ENCODE results near the gene SLC12A7. TPM values are rescaled to one million over a fixed set of nuclear protein-coding genes. Genes with fewer than 3 reads are reported as not detected.

The SLC12A7 gene
- total and polyA plus RNA-seq, 2 of the 13 experiments (the other 11 are each of a cell fraction or from before 2014, with no cell fraction given): 14.0 to 18.5 TPM

GRCh38 chr5:1135696-1136525 lies 24.0 kb upstream of the SLC12A7 start (continued):
- no peak for TF ChIP-seq CERS6 (CRISPR knock-in tag; IDR thresholded peaks at IDR 0.05)
- no peak for TF ChIP-seq ZNF570 (CRISPR knock-in tag; IDR thresholded peaks at IDR 0.05; ENCODE audit: borderline replicate concordance)
- no peak for TF ChIP-seq ZNF660 (CRISPR knock-in tag; IDR thresholded peaks at IDR 0.05; ENCODE audit: borderline replicate concordance, low read depth)
- no peak for TF ChIP-seq HIVEP1 (CRISPR knock-in tag; IDR thresholded peaks at IDR 0.05)
- TF ChIP-seq ZNF143 (CRISPR knock-in tag; IDR thresholded peaks at IDR 0.05): no peak
- TF ChIP-seq SALL2 (CRISPR knock-in tag; IDR thresholded peaks at IDR 0.05): no peak
- no peak for TF ChIP-seq POLR2AphosphoS2 (IDR thresholded peaks at IDR 0.05; ENCODE audit: low read depth, low read length)
- TF ChIP-seq ISL2 (CRISPR knock-in tag; IDR thresholded peaks at IDR 0.05): no peak
- no peak for TF ChIP-seq CSRNP1 (CRISPR knock-in tag; IDR thresholded peaks at IDR 0.05)
- no peak for TF ChIP-seq ZFP37 (CRISPR knock-in tag; IDR thresholded peaks at IDR 0.05; ENCODE audit: borderline replicate concordance)
- no peak for TF ChIP-seq CENPX (CRISPR knock-in tag; IDR thresholded peaks at IDR 0.05)
- TF ChIP-seq GFI1 (CRISPR knock-in tag; IDR thresholded peaks at IDR 0.05; ENCODE audit: borderline replicate concordance): peak; percentile 92
- TF ChIP-seq HOXD1 (CRISPR knock-in tag; IDR thresholded peaks at IDR 0.05): no peak
- no peak for TF ChIP-seq MTF1 (CRISPR knock-in tag; IDR thresholded peaks at IDR 0.05)
- no peak for TF ChIP-seq ZNF740 (CRISPR knock-in tag; IDR thresholded peaks at IDR 0.05)
- no peak for TF ChIP-seq ZNF3 (CRISPR knock-in tag; IDR thresholded peaks at IDR 0.05)
- no peak for TF ChIP-seq TAF1 (CRISPR knock-in tag; IDR thresholded peaks at IDR 0.05)
- no peak for TF ChIP-seq ZFYVE20 (CRISPR knock-in tag; IDR thresholded peaks at IDR 0.05; ENCODE audit: borderline replicate concordance, low read depth)
- no peak for TF ChIP-seq HIC2 (CRISPR knock-in tag; IDR thresholded peaks at IDR 0.05; ENCODE audit: low read depth)
